Measurements from ENCODE around the gene MMAB.

- TF ChIP-seq POLR2AphosphoS5 (IDR thresholded peaks at IDR 0.05; ENCODE audit: low read depth, low read length), result no peak
- TF ChIP-seq POLR2A (IDR thresholded peaks at IDR 0.05; ENCODE audit: low read depth, low read length), result no peak
- no peak for TF ChIP-seq TAF1 (IDR thresholded peaks at IDR 0.05; ENCODE audit: low read depth, low read length)
- TF ChIP-seq SPI1 (IDR thresholded peaks at IDR 0.05; ENCODE audit: low read depth, low read length), result no peak
- TF ChIP-seq PAX5 (IDR thresholded peaks at IDR 0.05; ENCODE audit: insufficient read depth, low read length, severe bottlenecking), result no peak
These were observed 6.0 kb downstream of the MMAB start for GRCh38 chr12:109567296-109567695.

All from GM12891 (cell line).